BE2C (cell line): ENCODE results near the gene FOXS1.

Source experiments
- DNase-seq: peaks from one replicate; pipeline ENCODE4 v3.0.0-alpha.2; 2020
- H3K27me3 ChIP-seq: fragments of 250-450 bp; sonication (Bioruptor Pico); 2 replicates; pipeline ENCODE4 v1.5.1; 2020; ENCODE audit warnings: mild to moderate bottlenecking
- H3K36me3 ChIP-seq: fragments of 250-450 bp; sonication (Bioruptor Pico); 2 replicates; pipeline ENCODE4 v1.5.1; 2020; ENCODE audit warnings: mild to moderate bottlenecking
- H3K4me1 ChIP-seq: fragments of 250-450 bp; sonication (Bioruptor Pico); 2 replicates; pipeline ENCODE4 v1.5.1; 2020
- H3K4me3 ChIP-seq: 2 replicates; pipeline ENCODE4 v1.5.1; 2011; ENCODE audit warnings: low read depth, low read length
- H3K9me3 ChIP-seq: fragments of 250-450 bp; sonication (Bioruptor Pico); 2 replicates; pipeline ENCODE4 v1.5.1; 2020
- CTCF ChIP-seq: IDR thresholded peaks from 2 replicates; pipeline ENCODE4 v1.5.1; 2012; ENCODE audit warnings: mild to moderate bottlenecking, low read depth, low read length

Gene FOXS1

GRCh38 chr20:31835554-31835953, 9.8 kb downstream of the FOXS1 start:
- no peak overlapping the region for H3K4me3 ChIP-seq
- H3K27me3 ChIP-seq: no peaks in the 10 kb centered on the region
- no peak for DNase-seq
- TF ChIP-seq CTCF: no peak
- H3K36me3 ChIP-seq: no peaks in the 10 kb centered on the region
- peaks cover 19% of the 10 kb centered on the region for H3K4me1 ChIP-seq
- no peaks in the 10 kb centered on the region for H3K9me3 ChIP-seq

- H3K4me3 ChIP-seq: no peak overlapping the region
- no peaks in the 10 kb centered on the region for H3K27me3 ChIP-seq
- H3K9me3 ChIP-seq: no peaks in the 10 kb centered on the region
- peaks cover 19% of the 10 kb centered on the region for H3K4me1 ChIP-seq
- TF ChIP-seq CTCF: no peak
- H3K36me3 ChIP-seq: no peaks in the 10 kb centered on the region
- no peak for DNase-seq
These were observed 11.4 kb downstream of the FOXS1 start for GRCh38 chr20:31833931-31834521.

- Histone ChIP-seq H3K4me3 (no peak overlapping the region), H3K4me1 (peaks cover 19% of the 10 kb centered on the region), H3K9me3 (no peaks in the 10 kb centered on the region), H3K36me3 (no peaks in the 10 kb centered on the region), H3K27me3 (no peaks in the 10 kb centered on the region)
- peak; percentile 82 for DNase-seq
- TF ChIP-seq CTCF: peak; percentile 89
These were observed 12.1 kb downstream of the FOXS1 start for GRCh38 chr20:31833130-31833930.

GRCh38 chr20:31831771-31832306, 13.6 kb downstream of the FOXS1 start:
- no peak for DNase-seq
- Histone ChIP-seq H3K27me3 (no peaks in the 10 kb centered on the region), H3K4me1 (peaks cover 9% of the 10 kb centered on the region), H3K9me3 (no peaks in the 10 kb centered on the region), H3K4me3 (no peak overlapping the region), H3K36me3 (no peaks in the 10 kb centered on the region)
- TF ChIP-seq CTCF: no peak

GRCh38 chr20:31831211-31831610, 14.2 kb downstream of the FOXS1 start:
- Histone ChIP-seq H3K4me3 (no peak overlapping the region), H3K36me3 (no peaks in the 10 kb centered on the region), H3K4me1 (peaks cover 5% of the 10 kb centered on the region), H3K27me3 (no peaks in the 10 kb centered on the region), H3K9me3 (no peaks in the 10 kb centered on the region)
- no peak for TF ChIP-seq CTCF
- DNase-seq: no peak
